ENCODE measurements around the gene DENND1A. TPM values are rescaled to one million over a fixed set of nuclear protein-coding genes. Genes with fewer than 3 reads are reported as not detected.

Gene DENND1A
- polyA plus RNA-seq, 3 donors from 2014 or later = 2.6 to 7.5 (median 3.4) TPM

- H3K9me3 Mint-ChIP-seq = peaks cover 0 to 2% (median 0%) of the 10 kb centered on the region in 6 donors
- peaks cover 4 to 6% (median 4%) of the 10 kb centered on the region in 3 donors for H3K36me3 Mint-ChIP-seq
- H3K27ac Mint-ChIP-seq = no peak overlapping the region
- peaks cover 3 to 7% of the 10 kb centered on the region in 2 donors for H3K4me1 Mint-ChIP-seq
- H3K27me3 Mint-ChIP-seq (ENCODE audit: low read depth in 3 of 3) = no peaks in the 10 kb centered on the region
- H3K4me3 Mint-ChIP-seq = no peak overlapping the region
- DNase-seq = no peak
These were observed 69.3 kb downstream of the DENND1A start for GRCh38 chr9:123860603-123861002.

DNA sequence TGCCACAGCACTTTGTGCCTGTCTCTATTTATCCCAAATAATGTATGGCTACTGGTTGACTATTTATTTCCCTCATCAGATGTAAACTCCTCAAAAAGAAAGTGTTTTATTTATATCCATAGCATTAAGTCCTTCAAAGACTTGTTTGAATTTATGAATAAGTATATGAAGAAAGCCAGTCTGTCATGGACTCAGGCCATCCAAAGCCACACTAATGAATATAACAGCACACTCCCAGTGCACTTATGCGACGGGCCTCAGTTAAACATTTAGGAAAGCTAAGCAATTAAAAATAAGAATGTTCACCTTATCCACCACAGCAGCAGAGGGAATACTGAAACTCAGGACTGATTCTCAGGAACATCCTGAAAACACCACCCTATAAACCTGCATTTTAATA lies 77.5 kb downstream of the DENND1A start:
- Mint-ChIP-seq H3K27ac (no peak overlapping the region), H3K4me3 (no peak overlapping the region), H3K27me3 (ENCODE audit: low read depth in 3 of 3) (peaks cover 0 to 1% (median 0%) of the 10 kb centered on the region in 3 donors), H3K36me3 (peaks cover 10 to 26% (median 15%) of the 10 kb centered on the region in 3 donors), H3K4me1 (peaks cover 2 to 5% of the 10 kb centered on the region in 2 donors), H3K9me3 (peaks cover 0 to 7% (median 5%) of the 10 kb centered on the region in 6 donors)
- no peak for DNase-seq

GRCh38 chr9:123851851-123852250 lies 78.1 kb downstream of the DENND1A start:
- Mint-ChIP-seq H3K27ac (no peak overlapping the region), H3K4me3 (no peak overlapping the region), H3K36me3 (peaks cover 15 to 32% (median 21%) of the 10 kb centered on the region in 3 donors), H3K9me3 (peaks cover 2 to 12% (median 10%) of the 10 kb centered on the region in 6 donors), H3K27me3 (ENCODE audit: low read depth in 3 of 3) (peaks cover 0 to 1% (median 0%) of the 10 kb centered on the region in 3 donors), H3K4me1 (peaks cover 0 to 5% of the 10 kb centered on the region in 2 donors)
- no peak for DNase-seq

DNA sequence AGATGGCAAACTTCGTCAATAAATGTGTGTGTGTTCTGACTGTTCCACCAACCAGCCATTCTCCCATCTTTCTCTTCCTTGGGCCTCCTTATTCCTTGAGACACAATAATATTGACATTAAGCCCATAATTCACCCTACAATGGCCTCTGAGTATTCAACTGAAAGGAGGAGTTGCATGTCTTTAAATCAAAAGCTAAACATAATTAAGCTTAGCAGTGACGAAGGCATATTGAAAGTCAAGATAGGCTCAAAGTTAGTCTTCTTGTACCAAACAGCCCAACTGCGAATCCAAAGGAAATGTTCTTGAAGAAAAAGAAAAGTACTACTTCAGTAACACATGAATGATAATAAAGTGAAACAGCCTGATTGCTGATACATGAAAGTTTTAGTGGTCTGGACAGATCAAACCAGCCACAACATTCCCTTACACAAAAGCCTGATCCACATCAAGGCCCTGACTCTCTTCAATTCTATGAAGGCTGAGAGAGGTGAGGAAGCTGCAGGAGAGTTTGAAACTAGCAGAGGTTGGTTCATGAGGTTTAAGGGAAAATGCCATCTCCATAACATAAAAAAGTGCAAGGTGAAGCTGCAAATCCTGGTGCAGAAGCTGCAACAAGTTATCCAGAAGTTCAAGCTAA lies 81.4 kb downstream of the DENND1A start:
- DNase-seq = no peak
- peaks cover 23 to 37% (median 24%) of the 10 kb centered on the region in 3 donors for H3K36me3 Mint-ChIP-seq
- H3K27me3 Mint-ChIP-seq (ENCODE audit: low read depth in 3 of 3) = peaks cover 0 to 1% (median 1%) of the 10 kb centered on the region in 3 donors
- no peak overlapping the region for H3K4me3 Mint-ChIP-seq
- peaks cover 2 to 40% (median 27%) of the 10 kb centered on the region in 6 donors for H3K9me3 Mint-ChIP-seq
- peaks cover 0 to 5% of the 10 kb centered on the region in 2 donors for H3K4me1 Mint-ChIP-seq
- H3K27ac Mint-ChIP-seq = peak overlapping the region in 1 of 6 donors; percentile 10

GRCh38 chr9:123846966-123847365 lies 83.0 kb downstream of the DENND1A start:
- H3K36me3 Mint-ChIP-seq = peaks cover 35 to 46% (median 37%) of the 10 kb centered on the region in 3 donors
- DNase-seq = no peak
- H3K27me3 Mint-ChIP-seq (ENCODE audit: low read depth in 3 of 3) = peaks cover 0 to 1% (median 0%) of the 10 kb centered on the region in 3 donors
- no peak overlapping the region for H3K4me3 Mint-ChIP-seq
- no peak overlapping the region for H3K27ac Mint-ChIP-seq
- H3K9me3 Mint-ChIP-seq = peaks cover 6 to 54% (median 31%) of the 10 kb centered on the region in 6 donors
- H3K4me1 Mint-ChIP-seq = peaks cover 0 to 5% of the 10 kb centered on the region in 2 donors

DNA sequence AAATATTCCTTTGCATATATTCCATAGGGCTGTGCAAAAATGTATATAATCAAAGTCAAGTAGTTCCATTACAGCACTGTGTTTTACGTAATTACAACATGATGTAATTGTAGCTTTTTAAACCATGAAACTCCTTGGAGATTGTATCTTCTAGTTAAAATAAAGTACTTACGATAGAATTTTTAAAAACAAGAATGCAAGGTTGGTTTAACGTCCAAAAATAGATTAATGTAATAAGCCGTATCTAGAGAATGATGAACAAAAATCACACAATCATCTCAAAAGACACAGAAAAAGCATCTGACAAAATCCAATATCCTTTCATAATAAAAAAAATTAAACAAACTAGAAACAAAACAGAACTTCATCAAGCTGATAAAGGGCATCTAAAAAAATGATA lies 86.2 kb downstream of the DENND1A start:
- Mint-ChIP-seq H3K4me1 (peaks cover 0 to 5% of the 10 kb centered on the region in 2 donors), H3K4me3 (no peak overlapping the region), H3K27ac (no peak overlapping the region), H3K9me3 (peaks cover 6 to 56% (median 31%) of the 10 kb centered on the region in 6 donors), H3K27me3 (ENCODE audit: low read depth in 3 of 3) (peaks cover 0 to 1% (median 0%) of the 10 kb centered on the region in 3 donors), H3K36me3 (peaks cover 35 to 48% (median 45%) of the 10 kb centered on the region in 3 donors)
- DNase-seq = no peak

GRCh38 chr9:123835821-123836220 lies 94.1 kb downstream of the DENND1A start:
- Mint-ChIP-seq H3K36me3 (peaks cover 0 to 18% (median 5%) of the 10 kb centered on the region in 3 donors), H3K4me3 (peak overlapping the region; percentile 80 to 88 (median 84)), H3K4me1 (peaks cover 23 to 25% of the 10 kb centered on the region in 2 donors), H3K27ac (peak overlapping the region in 3 of 6 donors; percentile 33 to 88 (median 65)), H3K9me3 (peaks cover 0 to 3% (median 0%) of the 10 kb centered on the region in 6 donors), H3K27me3 (ENCODE audit: low read depth in 3 of 3) (peaks cover 0 to 2% (median 0%) of the 10 kb centered on the region in 3 donors)
- no peak for DNase-seq

GRCh38 chr9:123834889-123835562 lies 94.9 kb downstream of the DENND1A start:
- Mint-ChIP-seq H3K27ac (peak overlapping the region; percentile 33 to 88 (median 65)), H3K9me3 (peaks cover 0 to 7% (median 2%) of the 10 kb centered on the region in 6 donors), H3K4me1 (peaks cover 23 to 25% of the 10 kb centered on the region in 2 donors), H3K27me3 (ENCODE audit: low read depth in 3 of 3) (peaks cover 0 to 2% (median 0%) of the 10 kb centered on the region in 3 donors), H3K36me3 (peaks cover 0 to 21% (median 5%) of the 10 kb centered on the region in 3 donors), H3K4me3 (peak overlapping the region; percentile 80 to 88 (median 84))
- peak; percentile 12 to 29 (median 13) for DNase-seq

DNA sequence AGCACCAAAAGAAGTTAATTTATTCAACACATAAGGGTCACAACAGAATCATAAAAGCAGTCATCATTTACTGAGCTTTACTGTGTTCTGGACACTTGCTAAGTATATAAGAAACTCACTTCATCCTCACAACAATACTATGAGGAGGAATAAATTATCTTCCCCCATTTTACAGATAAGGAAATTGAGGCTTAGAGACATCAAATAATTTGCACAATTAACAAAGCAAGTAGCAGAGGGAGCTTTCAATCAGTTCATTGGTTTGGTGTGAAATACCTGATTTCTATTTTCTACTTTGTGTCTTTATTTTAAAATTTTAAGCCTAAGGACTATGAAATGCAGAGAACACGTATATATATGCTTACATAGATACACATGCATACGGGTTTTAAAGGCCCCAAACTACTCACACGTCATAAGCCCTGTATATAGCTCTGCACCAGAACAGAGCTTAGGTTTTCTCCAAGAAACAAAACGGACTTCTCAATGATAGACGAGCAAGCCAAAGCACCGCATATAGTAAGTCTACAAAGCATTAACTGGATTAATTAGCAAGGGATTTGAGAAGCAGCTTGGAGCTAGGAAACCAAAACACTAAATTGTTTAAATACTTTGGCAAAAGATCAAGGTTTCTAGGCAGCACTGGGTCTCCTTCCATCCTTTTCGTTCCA lies 95.6 kb downstream of the DENND1A start:
- H3K4me3 Mint-ChIP-seq = peak overlapping the region; percentile 80 to 88 (median 84)
- H3K36me3 Mint-ChIP-seq = peaks cover 4 to 26% (median 8%) of the 10 kb centered on the region in 3 donors
- no peak for DNase-seq
- peaks cover 1 to 13% (median 6%) of the 10 kb centered on the region in 6 donors for H3K9me3 Mint-ChIP-seq
- peak overlapping the region in 2 of 6 donors; percentile 56 to 74 for H3K27ac Mint-ChIP-seq
- peaks cover 0 to 2% (median 0%) of the 10 kb centered on the region in 3 donors for H3K27me3 Mint-ChIP-seq (ENCODE audit: low read depth in 3 of 3)
- peaks cover 23 to 25% of the 10 kb centered on the region in 2 donors for H3K4me1 Mint-ChIP-seq

- Mint-ChIP-seq H3K36me3 (peaks cover 10 to 37% (median 20%) of the 10 kb centered on the region in 3 donors), H3K27me3 (ENCODE audit: low read depth in 3 of 3) (peaks cover 0 to 2% (median 0%) of the 10 kb centered on the region in 3 donors), H3K4me1 (peaks cover 23 to 25% of the 10 kb centered on the region in 2 donors), H3K4me3 (no peak overlapping the region), H3K9me3 (peaks cover 11 to 26% (median 19%) of the 10 kb centered on the region in 6 donors), H3K27ac (no peak overlapping the region)
- no peak for DNase-seq
These were observed 96.9 kb downstream of the DENND1A start for GRCh38 chr9:123832858-123833650.

GRCh38 chr9:123832176-123832575 lies 97.8 kb downstream of the DENND1A start:
- Mint-ChIP-seq H3K4me1 (peaks cover 23 to 25% of the 10 kb centered on the region in 2 donors), H3K4me3 (no peak overlapping the region), H3K27ac (no peak overlapping the region), H3K36me3 (peaks cover 18 to 44% (median 28%) of the 10 kb centered on the region in 3 donors), H3K9me3 (peaks cover 14 to 35% (median 28%) of the 10 kb centered on the region in 6 donors), H3K27me3 (ENCODE audit: low read depth in 3 of 3) (peaks cover 0 to 2% (median 0%) of the 10 kb centered on the region in 3 donors)
- no peak for DNase-seq

- Mint-ChIP-seq H3K9me3 (peaks cover 14 to 35% (median 28%) of the 10 kb centered on the region in 6 donors), H3K27ac (no peak overlapping the region), H3K36me3 (peaks cover 23 to 50% (median 33%) of the 10 kb centered on the region in 3 donors), H3K27me3 (ENCODE audit: low read depth in 3 of 3) (peaks cover 0 to 2% (median 0%) of the 10 kb centered on the region in 3 donors), H3K4me1 (peaks cover 0 to 3% of the 10 kb centered on the region in 2 donors), H3K4me3 (no peak overlapping the region)
- no peak for DNase-seq
These were observed 101.5 kb downstream of the DENND1A start for GRCh38 chr9:123828449-123828848.

All from immature natural killer cell (primary cell).